GM19193 (cell line): ENCODE data around the gene CTNNA2.

ENCODE experiments used
- POLR2A ChIP-seq: IDR thresholded peaks from 4 replicates; pipeline ENCODE4 v1.6.1; 2011; ENCODE audit not compliant: insufficient read depth, insufficient read length; ENCODE audit errors: extremely low read depth

Gene CTNNA2

GRCh38 chr2:80091237-80091636 is 578.4 kb downstream of the CTNNA2 start:
- no peak for TF ChIP-seq POLR2A

GRCh38 chr2:80092474-80092873 is 579.6 kb downstream of the CTNNA2 start:
- no peak for TF ChIP-seq POLR2A

GRCh38 chr2:80102026-80102425 is 589.2 kb downstream of the CTNNA2 start:
- no peak for TF ChIP-seq POLR2A

GRCh38 chr2:80105015-80105640 is 592.3 kb downstream of the CTNNA2 start:
- no peak for TF ChIP-seq POLR2A

- TF ChIP-seq POLR2A = no peak
Observed at GRCh38 chr2:80111185-80111584, 598.3 kb downstream of the CTNNA2 start.

- TF ChIP-seq POLR2A = no peak
Observed at GRCh38 chr2:80112790-80113189, 599.9 kb downstream of the CTNNA2 start.

- no peak for TF ChIP-seq POLR2A
Observed at GRCh38 chr2:80113399-80113798, 600.5 kb downstream of the CTNNA2 start.

GRCh38 chr2:80114812-80115211 is 602.0 kb downstream of the CTNNA2 start:
- no peak for TF ChIP-seq POLR2A

GRCh38 chr2:80117401-80117800 is 604.5 kb downstream of the CTNNA2 start:
- no peak for TF ChIP-seq POLR2A

GRCh38 chr2:80120866-80121265 is 608.0 kb downstream of the CTNNA2 start:
- no peak for TF ChIP-seq POLR2A

GRCh38 chr2:80122675-80123074 is 609.8 kb downstream of the CTNNA2 start:
- no peak for TF ChIP-seq POLR2A

- TF ChIP-seq POLR2A = no peak
Observed at GRCh38 chr2:80126596-80127189, 613.8 kb downstream of the CTNNA2 start.

GRCh38 chr2:80128080-80128479 is 615.2 kb downstream of the CTNNA2 start:
- TF ChIP-seq POLR2A = no peak

- TF ChIP-seq POLR2A = no peak
Observed at GRCh38 chr2:80132281-80132680, 619.4 kb downstream of the CTNNA2 start.

- TF ChIP-seq POLR2A = no peak
Observed at GRCh38 chr2:80135001-80135400, 622.1 kb downstream of the CTNNA2 start.

GRCh38 chr2:80136338-80136737 is 623.5 kb downstream of the CTNNA2 start:
- no peak for TF ChIP-seq POLR2A

- TF ChIP-seq POLR2A = no peak
Observed at GRCh38 chr2:80139001-80139400, 626.1 kb downstream of the CTNNA2 start.
